Measurements from ENCODE around the gene DYNLRB1.

DYNLRB1 gene

GRCh38 chr20:34561661-34562060 lies 45.4 kb downstream of the DYNLRB1 start:
- peaks cover 0 to 15% of the 10 kb centered on the region in 2 donors for H3K36me3 ChIP-seq (ENCODE audit: control insufficient read depth in 1 of 2, insufficient read depth in 2 of 2, low read length in 2 of 2)
- H3K27ac ChIP-seq (ENCODE audit: low read depth, low read length), result no peak overlapping the region
- H3K9ac ChIP-seq (ENCODE audit: low read depth in 1 of 2, low read length in 2 of 2), result no peak overlapping the region
- H3K4me1 ChIP-seq (ENCODE audit: control insufficient read depth in 1 of 2, insufficient read depth in 2 of 2, low read length in 2 of 2), result peaks cover 0 to 3% of the 10 kb centered on the region in 2 donors
- no peaks in the 10 kb centered on the region for H3K27me3 ChIP-seq (ENCODE audit: control insufficient read depth in 1 of 2, insufficient read depth in 2 of 2, low read length in 2 of 2)
- no peaks in the 10 kb centered on the region for H3K9me3 ChIP-seq (ENCODE audit: control insufficient read depth in 1 of 2, low read length in 2 of 2)
- no peak overlapping the region for H3K4me3 ChIP-seq (ENCODE audit: low read depth in 1 of 2, low read length in 2 of 2)

GRCh38 chr20:34562641-34563040 lies 46.4 kb downstream of the DYNLRB1 start:
- Histone ChIP-seq H3K4me3 (ENCODE audit: low read depth in 1 of 2, low read length in 2 of 2) (no peak overlapping the region), H3K4me1 (ENCODE audit: control insufficient read depth in 1 of 2, insufficient read depth in 2 of 2, low read length in 2 of 2) (peaks cover 0 to 3% of the 10 kb centered on the region in 2 donors), H3K9ac (ENCODE audit: low read depth in 1 of 2, low read length in 2 of 2) (no peak overlapping the region), H3K36me3 (ENCODE audit: control insufficient read depth in 1 of 2, insufficient read depth in 2 of 2, low read length in 2 of 2) (peaks cover 0 to 20% of the 10 kb centered on the region in 2 donors), H3K9me3 (ENCODE audit: control insufficient read depth in 1 of 2, low read length in 2 of 2) (no peaks in the 10 kb centered on the region), H3K27ac (ENCODE audit: low read depth, low read length) (no peak overlapping the region), H3K27me3 (ENCODE audit: control insufficient read depth in 1 of 2, insufficient read depth in 2 of 2, low read length in 2 of 2) (no peaks in the 10 kb centered on the region)

DNA sequence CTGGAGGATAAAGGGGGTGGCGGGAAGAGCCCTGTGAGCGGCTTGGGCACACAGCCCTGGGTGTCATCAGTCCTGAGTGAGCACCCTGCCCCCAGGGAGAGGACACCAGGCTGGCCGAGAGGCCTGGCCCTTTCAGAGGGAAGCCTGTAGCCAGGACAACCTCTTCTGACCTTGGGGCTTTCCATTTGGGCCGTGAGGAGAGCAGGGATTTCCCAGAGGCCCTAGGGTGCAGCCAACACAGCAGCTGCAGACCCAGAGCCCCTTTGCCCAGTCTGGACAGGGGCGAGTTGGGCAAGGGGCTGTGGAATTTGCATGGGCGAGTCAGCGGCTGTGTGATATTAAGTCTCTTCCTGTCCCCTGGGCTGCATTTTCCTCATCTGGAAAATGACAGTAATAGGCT lies 48.6 kb downstream of the DYNLRB1 start:
- no peak overlapping the region for H3K27ac ChIP-seq (ENCODE audit: low read depth, low read length)
- no peaks in the 10 kb centered on the region for H3K9me3 ChIP-seq (ENCODE audit: control insufficient read depth in 1 of 2, low read length in 2 of 2)
- no peak overlapping the region for H3K4me3 ChIP-seq (ENCODE audit: low read depth in 1 of 2, low read length in 2 of 2)
- no peak overlapping the region for H3K9ac ChIP-seq (ENCODE audit: low read depth in 1 of 2, low read length in 2 of 2)
- peaks cover 0 to 20% of the 10 kb centered on the region in 2 donors for H3K36me3 ChIP-seq (ENCODE audit: control insufficient read depth in 1 of 2, insufficient read depth in 2 of 2, low read length in 2 of 2)
- no peaks in the 10 kb centered on the region for H3K27me3 ChIP-seq (ENCODE audit: control insufficient read depth in 1 of 2, insufficient read depth in 2 of 2, low read length in 2 of 2)
- H3K4me1 ChIP-seq (ENCODE audit: control insufficient read depth in 1 of 2, insufficient read depth in 2 of 2, low read length in 2 of 2), result no peaks in the 10 kb centered on the region

GRCh38 chr20:34566978-34567891 lies 51.0 kb downstream of the DYNLRB1 start:
- Histone ChIP-seq H3K27me3 (ENCODE audit: control insufficient read depth in 1 of 2, insufficient read depth in 2 of 2, low read length in 2 of 2) (no peaks in the 10 kb centered on the region), H3K9ac (ENCODE audit: low read depth in 1 of 2, low read length in 2 of 2) (no peak overlapping the region), H3K27ac (ENCODE audit: low read depth, low read length) (no peak overlapping the region), H3K4me3 (ENCODE audit: low read depth in 1 of 2, low read length in 2 of 2) (no peak overlapping the region), H3K9me3 (ENCODE audit: control insufficient read depth in 1 of 2, low read length in 2 of 2) (no peaks in the 10 kb centered on the region), H3K36me3 (ENCODE audit: control insufficient read depth in 1 of 2, insufficient read depth in 2 of 2, low read length in 2 of 2) (peaks cover 4 to 17% of the 10 kb centered on the region in 2 donors), H3K4me1 (ENCODE audit: control insufficient read depth in 1 of 2, insufficient read depth in 2 of 2, low read length in 2 of 2) (no peaks in the 10 kb centered on the region)

GRCh38 chr20:34567892-34568865 lies 52.0 kb downstream of the DYNLRB1 start:
- Histone ChIP-seq H3K9ac (ENCODE audit: low read depth in 1 of 2, low read length in 2 of 2) (no peak overlapping the region), H3K27ac (ENCODE audit: low read depth, low read length) (no peak overlapping the region), H3K36me3 (ENCODE audit: control insufficient read depth in 1 of 2, insufficient read depth in 2 of 2, low read length in 2 of 2) (peaks cover 4 to 16% of the 10 kb centered on the region in 2 donors), H3K4me3 (ENCODE audit: low read depth in 1 of 2, low read length in 2 of 2) (no peak overlapping the region), H3K27me3 (ENCODE audit: control insufficient read depth in 1 of 2, insufficient read depth in 2 of 2, low read length in 2 of 2) (no peaks in the 10 kb centered on the region), H3K4me1 (ENCODE audit: control insufficient read depth in 1 of 2, insufficient read depth in 2 of 2, low read length in 2 of 2) (no peaks in the 10 kb centered on the region), H3K9me3 (ENCODE audit: control insufficient read depth in 1 of 2, low read length in 2 of 2) (no peaks in the 10 kb centered on the region)

DNA sequence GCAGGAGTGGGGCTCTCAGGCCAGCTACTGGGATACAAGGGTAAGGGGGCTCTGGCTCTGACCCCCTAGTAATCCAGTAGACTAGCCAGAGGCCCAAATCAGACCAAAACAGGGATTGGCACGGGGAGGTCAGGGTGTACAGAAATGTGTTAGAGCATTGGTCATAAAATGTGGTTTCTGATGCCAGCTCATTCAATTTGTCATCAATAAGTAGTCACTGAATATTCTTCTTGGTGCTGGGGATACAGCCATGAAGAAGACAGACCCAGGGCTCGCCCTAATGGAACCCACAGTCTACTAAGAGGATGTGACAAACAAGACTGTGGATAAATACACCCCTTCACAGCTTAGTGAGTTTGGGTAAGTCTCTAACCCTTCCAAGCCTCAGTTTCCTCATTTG lies 53.4 kb downstream of the DYNLRB1 start:
- no peak overlapping the region for H3K27ac ChIP-seq (ENCODE audit: low read depth, low read length)
- no peaks in the 10 kb centered on the region for H3K9me3 ChIP-seq (ENCODE audit: control insufficient read depth in 1 of 2, low read length in 2 of 2)
- H3K4me1 ChIP-seq (ENCODE audit: control insufficient read depth in 1 of 2, insufficient read depth in 2 of 2, low read length in 2 of 2), result no peaks in the 10 kb centered on the region
- no peaks in the 10 kb centered on the region for H3K27me3 ChIP-seq (ENCODE audit: control insufficient read depth in 1 of 2, insufficient read depth in 2 of 2, low read length in 2 of 2)
- H3K9ac ChIP-seq (ENCODE audit: low read depth in 1 of 2, low read length in 2 of 2), result no peak overlapping the region
- no peak overlapping the region for H3K4me3 ChIP-seq (ENCODE audit: low read depth in 1 of 2, low read length in 2 of 2)
- H3K36me3 ChIP-seq (ENCODE audit: control insufficient read depth in 1 of 2, insufficient read depth in 2 of 2, low read length in 2 of 2), result peaks cover 4 to 26% of the 10 kb centered on the region in 2 donors

DNA sequence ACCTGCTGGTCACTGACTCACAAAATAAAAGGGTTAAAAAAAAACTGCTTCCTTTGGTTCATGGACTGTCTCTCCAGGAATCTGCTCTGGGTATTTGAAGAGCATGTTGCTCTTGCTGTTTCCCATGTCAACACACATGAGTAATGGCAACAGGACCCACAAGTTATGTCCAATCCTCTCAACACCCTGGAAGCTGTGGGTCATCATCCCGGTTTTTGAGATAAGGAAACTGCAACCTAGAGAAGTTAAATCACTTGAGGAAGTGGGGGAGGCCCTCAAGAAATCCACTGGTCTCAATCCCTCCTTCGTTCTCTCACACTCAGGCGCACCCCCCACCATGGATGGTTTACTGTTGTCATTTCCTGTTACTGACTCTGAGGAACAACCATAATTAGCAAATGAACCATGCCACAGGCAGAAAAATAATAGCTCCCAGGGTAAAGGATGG lies 54.7 kb downstream of the DYNLRB1 start:
- no peaks in the 10 kb centered on the region for H3K27me3 ChIP-seq (ENCODE audit: control insufficient read depth in 1 of 2, insufficient read depth in 2 of 2, low read length in 2 of 2)
- no peak overlapping the region for H3K9ac ChIP-seq (ENCODE audit: low read depth in 1 of 2, low read length in 2 of 2)
- no peak overlapping the region for H3K4me3 ChIP-seq (ENCODE audit: low read depth in 1 of 2, low read length in 2 of 2)
- no peaks in the 10 kb centered on the region for H3K4me1 ChIP-seq (ENCODE audit: control insufficient read depth in 1 of 2, insufficient read depth in 2 of 2, low read length in 2 of 2)
- no peaks in the 10 kb centered on the region for H3K9me3 ChIP-seq (ENCODE audit: control insufficient read depth in 1 of 2, low read length in 2 of 2)
- H3K27ac ChIP-seq (ENCODE audit: low read depth, low read length), result no peak overlapping the region
- peaks cover 4 to 30% of the 10 kb centered on the region in 2 donors for H3K36me3 ChIP-seq (ENCODE audit: control insufficient read depth in 1 of 2, insufficient read depth in 2 of 2, low read length in 2 of 2)

- H3K9me3 ChIP-seq (ENCODE audit: control insufficient read depth in 1 of 2, low read length in 2 of 2), result no peaks in the 10 kb centered on the region
- no peaks in the 10 kb centered on the region for H3K4me1 ChIP-seq (ENCODE audit: control insufficient read depth in 1 of 2, insufficient read depth in 2 of 2, low read length in 2 of 2)
- no peak overlapping the region for H3K4me3 ChIP-seq (ENCODE audit: low read depth in 1 of 2, low read length in 2 of 2)
- no peaks in the 10 kb centered on the region for H3K27me3 ChIP-seq (ENCODE audit: control insufficient read depth in 1 of 2, insufficient read depth in 2 of 2, low read length in 2 of 2)
- H3K36me3 ChIP-seq (ENCODE audit: control insufficient read depth in 1 of 2, insufficient read depth in 2 of 2, low read length in 2 of 2), result peaks cover 4 to 24% of the 10 kb centered on the region in 2 donors
- H3K9ac ChIP-seq (ENCODE audit: low read depth in 1 of 2, low read length in 2 of 2), result no peak overlapping the region
- H3K27ac ChIP-seq (ENCODE audit: low read depth, low read length), result no peak overlapping the region
Measured at GRCh38 chr20:34571753-34572152, 55.5 kb downstream of the DYNLRB1 start.

DNA sequence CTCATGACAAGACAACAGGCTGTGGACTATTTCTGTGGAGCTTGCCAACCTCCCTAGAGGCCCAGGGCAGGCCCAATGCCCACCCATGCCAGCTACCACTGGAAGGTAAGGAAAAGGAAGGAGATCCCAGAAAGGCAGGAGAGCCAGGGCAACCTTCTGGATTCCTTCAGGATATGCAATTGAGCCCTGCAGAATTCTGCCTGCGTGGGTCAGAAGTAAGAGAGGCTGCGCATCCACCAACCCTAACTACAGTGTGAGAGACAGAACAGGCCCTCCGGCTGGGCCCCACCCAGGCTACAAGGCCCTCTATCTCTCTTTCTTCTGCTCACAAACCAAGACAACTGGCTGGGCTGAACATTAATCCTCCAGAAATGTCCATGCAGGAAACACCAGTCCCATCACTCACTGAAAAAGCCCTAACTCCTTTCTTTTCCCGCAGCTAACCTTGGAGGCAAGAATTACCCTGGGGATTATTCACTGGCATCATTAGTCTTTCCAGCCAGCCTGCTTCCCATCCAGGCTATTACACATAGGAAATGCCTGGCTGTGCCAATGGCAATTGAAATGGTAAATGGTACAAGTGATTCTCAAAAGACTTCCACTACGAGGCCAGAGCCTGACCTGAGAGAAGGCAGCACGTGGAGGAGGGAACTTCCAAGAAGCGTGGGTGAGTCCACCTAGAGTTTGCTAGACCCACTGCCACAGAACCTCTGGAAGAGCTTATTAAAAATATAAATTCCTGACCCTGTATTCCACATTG lies 57.5 kb downstream of the DYNLRB1 start:
- H3K9me3 ChIP-seq (ENCODE audit: control insufficient read depth in 1 of 2, low read length in 2 of 2), result no peaks in the 10 kb centered on the region
- no peak overlapping the region for H3K9ac ChIP-seq (ENCODE audit: low read depth in 1 of 2, low read length in 2 of 2)
- H3K4me3 ChIP-seq (ENCODE audit: low read depth in 1 of 2, low read length in 2 of 2), result no peak overlapping the region
- H3K4me1 ChIP-seq (ENCODE audit: control insufficient read depth in 1 of 2, insufficient read depth in 2 of 2, low read length in 2 of 2), result peaks cover 0 to 2% of the 10 kb centered on the region in 2 donors
- H3K36me3 ChIP-seq (ENCODE audit: control insufficient read depth in 1 of 2, insufficient read depth in 2 of 2, low read length in 2 of 2), result peaks cover 4 to 19% of the 10 kb centered on the region in 2 donors
- H3K27me3 ChIP-seq (ENCODE audit: control insufficient read depth in 1 of 2, insufficient read depth in 2 of 2, low read length in 2 of 2), result no peaks in the 10 kb centered on the region
- H3K27ac ChIP-seq (ENCODE audit: low read depth, low read length), result no peak overlapping the region
